ENCODE measurements around the gene INPP5K.
"Not testable (repeated sequence)": the region's sequence is repeated elsewhere in the genome, so short reads cannot be mapped to it uniquely, and the experiment has no call there.

INPP5K gene

DNA sequence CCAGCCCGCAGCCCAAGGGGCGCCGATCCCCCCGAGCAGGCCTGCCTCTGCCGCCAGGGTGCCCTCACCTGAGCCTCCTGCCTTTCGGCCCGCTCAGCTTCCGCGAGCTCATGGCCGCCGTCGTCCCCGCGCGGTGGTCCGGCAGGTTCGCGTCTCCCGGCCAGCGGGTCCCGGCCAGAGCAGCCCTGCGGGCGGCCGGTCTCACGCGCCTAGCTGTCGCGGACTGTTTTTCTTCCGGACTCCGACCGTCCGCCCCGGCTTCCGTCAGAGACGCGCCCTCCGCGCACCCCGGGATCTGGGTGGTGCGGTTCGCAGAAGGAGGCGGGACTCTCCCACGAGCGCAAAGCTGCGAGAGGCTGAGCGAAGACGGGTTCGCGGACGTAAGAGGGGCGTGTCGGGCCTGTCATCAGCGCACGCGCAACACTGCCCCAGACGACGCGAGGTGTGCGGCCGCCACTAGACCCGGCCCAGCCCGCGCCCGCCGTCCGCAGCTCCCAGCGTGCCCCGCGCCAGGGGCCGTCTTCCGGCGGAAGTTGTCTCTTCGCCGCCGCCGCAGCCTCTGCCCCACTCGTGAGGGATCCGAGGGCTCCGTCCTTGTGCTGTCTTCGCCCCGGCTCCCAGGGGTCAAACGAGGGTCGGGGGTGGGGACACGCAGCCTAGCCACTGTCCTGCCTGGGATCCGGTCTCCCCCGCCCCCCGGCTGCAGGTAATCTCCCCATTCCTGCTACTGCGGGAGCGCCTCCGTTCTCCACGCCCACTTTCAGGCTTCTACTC, at the start of gene INPP5K:
INPP5K (minus strand) TSS at position 225 of the 774 bp plus-strand sequence; CDS start at position 112, 113 bp downstream.
- peak; percentile 99 for DNase-seq (ENCODE audit: low spot score)

DNA sequence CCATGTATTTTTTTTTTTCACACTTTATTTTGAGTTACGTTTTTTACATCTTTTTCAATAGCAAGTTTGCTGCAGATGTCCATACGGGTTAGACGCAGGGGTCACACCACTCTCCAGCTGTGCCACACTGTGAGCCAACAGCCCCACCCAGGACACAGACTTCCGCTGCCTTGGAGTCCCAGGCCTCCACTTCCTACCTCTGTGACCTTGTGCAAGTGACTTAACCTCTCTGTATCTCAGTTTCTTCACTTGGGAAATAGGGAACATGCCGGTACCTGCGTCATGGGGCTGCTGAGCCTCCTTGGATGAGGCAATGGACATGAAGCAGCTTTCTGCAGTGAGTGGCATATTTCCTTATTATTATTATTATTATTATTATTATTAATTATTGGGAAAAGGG, 49.5 kb upstream of the INPP5K start:
- no peak for DNase-seq (ENCODE audit: low spot score)

DNA sequence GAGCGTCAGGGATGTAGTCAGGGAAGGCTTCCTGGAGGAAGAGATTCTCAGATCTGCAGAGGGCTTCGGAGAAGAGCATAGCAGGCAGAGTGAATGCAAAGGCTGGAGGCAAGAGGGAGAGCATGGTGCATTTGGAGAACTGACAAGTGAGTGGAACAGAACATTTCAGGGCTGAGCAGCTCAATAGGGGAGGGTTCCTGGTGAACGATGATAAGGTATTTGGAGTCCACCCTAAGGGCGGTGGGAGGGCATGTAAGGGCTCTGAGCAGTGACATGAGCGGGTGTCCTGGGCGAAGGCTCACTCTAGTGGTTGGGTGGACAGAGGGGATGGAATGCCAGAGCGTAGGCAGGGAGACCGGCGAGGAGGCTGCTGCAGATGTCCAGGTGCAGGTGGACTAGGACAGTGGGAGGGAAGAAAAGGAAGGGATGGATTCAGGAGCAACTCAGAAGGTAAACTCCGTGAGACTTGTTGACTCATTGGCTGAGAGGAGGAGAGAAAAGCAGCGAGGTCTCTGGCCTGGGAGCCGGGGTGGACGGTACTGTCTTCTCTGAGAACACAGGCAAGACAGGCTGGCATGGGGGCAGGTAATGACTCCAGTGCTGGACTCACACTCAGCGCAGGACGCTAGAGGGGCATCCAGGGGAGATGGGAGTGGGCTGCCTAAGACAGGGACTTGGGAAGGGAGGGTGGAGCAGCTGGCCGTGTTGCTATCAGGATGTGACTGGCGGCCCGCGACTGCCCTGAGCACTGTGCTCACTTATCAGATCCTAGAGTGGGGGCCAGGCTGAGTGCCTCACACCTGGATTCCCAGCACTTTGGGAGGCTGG, 47.6 kb upstream of the INPP5K start:
- no peak for DNase-seq (ENCODE audit: low spot score)

DNA sequence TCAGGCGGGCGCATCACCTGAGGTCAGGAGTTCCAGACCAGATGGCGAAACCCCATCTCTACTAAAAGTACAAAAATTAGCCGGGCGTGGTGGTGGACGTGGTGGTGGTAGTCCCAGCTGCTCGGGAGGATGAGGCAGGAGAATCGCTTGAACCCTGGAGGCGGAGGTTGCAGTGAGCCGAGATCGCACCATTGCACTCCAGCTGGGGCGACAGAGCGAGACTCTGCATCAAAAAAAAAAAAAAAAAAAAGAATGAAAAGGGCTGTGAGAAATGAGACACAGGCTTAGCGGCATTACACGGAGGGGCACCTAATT, 47.0 kb upstream of the INPP5K start:
- not testable (repeated sequence) for DNase-seq (ENCODE audit: low spot score)

DNA sequence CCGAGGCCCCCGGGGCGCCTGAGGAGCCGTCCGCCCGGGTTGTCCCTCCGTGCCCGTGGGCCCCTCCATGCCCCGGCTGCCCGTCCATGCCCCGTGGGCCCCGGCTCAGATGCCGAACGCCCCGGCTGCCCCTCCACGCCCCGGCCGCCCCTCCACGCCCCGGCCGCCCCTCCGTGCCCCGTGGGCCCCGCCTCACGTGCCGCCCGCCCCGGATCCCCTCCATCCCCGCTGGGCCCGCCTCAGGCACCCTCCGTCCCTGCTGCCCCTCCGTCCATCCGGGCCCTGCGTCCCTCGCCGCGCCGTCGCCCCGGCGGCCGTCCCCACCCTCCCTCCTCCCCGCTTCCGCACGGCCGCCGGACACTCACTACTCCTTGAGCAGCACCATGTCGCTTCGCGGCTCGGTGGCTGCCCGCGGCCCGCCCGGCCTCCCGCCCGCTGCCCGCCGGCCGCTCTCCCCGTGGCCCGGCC, 45.8 kb upstream of the INPP5K start:
- no peak for DNase-seq (ENCODE audit: low spot score)

DNA sequence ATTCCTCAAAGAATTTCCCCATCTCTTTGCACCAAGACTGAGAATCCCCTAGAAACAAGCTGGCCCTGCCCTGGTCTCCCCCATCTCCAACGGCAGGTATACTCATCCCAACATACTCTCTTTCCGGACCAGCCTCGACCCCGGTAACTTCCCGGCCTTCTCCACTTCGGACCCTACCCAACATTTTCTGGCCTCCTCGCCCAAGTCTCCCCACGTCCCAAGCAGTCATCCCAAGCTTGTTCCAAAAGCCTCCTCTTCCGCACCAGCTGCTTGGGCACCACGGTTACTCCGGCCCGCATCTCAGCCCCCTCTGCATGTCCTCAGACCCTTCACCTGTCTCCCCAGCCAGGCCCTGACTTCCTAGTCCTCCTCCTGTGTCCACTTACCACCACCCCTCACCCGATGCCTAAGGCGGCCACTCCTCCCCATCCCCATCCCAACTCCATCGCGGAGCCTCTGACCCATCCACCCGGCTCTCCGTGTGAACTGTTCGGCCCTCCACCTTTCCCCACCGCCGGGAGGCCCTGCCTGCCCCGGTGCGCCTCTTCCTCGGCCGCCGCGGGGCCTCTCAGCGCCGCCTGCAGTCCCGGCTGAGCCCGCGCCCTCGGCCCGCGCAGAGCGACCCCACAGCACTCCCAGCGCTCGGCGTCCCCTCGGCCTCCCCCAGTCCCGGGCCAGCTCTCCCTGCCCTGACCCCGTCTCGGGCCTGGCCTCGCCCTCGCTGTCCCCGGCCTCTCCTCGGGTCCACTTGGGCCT, 45.2 kb upstream of the INPP5K start:
- DNase-seq (ENCODE audit: low spot score) = no peak

DNA sequence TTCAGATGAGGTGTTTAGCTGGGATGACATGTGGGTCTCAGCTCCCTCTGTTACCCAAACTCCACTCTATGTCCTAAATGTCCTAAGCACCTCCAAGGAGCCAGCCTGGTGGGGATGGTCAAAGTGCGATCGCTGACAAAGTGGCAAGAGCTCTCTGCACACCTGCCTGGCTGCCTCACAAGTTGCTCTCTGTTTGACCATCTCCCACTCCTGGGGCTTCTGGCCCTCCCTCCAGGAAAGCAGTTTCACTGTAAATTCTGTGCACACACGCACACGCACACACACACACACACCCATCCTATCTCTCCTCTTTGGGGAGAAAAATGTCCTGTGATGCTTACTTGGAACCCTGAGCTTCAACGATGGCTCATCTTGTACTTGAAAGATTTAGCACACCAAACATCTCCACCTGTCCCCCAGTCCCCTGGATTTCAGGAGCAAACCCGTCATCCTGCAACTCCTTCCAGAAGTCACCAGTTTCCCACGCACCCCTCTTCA, 44.5 kb upstream of the INPP5K start:
- no peak for DNase-seq (ENCODE audit: low spot score)

DNA sequence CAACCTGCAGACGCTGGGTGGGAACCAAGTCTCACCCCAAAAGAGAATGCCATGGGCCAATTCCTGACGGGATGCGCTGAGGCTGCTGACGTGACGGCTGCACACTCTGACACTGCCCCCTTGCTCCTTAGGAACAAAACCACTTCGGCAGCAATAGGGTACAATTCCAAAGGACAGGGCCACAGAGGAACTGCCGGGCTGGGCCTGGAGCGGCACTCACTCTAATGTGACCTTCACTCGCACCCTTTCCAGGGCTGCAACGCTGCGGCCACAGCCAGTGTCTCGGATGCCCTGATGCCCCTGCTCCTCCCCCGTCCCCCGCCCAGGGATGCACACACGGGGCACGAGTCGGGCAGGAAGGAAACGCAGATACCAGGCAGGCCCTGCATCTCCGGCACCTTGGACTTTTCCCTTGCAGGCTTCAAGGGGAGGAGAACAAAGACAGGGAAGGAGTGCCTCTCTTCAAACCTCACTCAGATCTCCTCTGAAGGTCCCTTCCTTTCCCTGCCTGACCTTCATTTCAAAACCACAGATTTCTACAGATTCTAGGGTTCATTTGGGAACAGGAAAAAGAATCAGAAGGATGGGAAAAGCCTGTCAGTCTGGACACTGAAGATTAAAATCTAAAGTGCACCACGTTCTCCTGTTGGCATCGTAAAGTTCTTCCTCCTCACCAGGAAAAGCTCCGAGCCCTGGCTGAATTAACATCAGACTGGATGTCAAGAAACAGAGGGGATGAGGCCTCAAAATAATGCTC, 43.9 kb upstream of the INPP5K start:
- no peak for DNase-seq (ENCODE audit: low spot score)

DNA sequence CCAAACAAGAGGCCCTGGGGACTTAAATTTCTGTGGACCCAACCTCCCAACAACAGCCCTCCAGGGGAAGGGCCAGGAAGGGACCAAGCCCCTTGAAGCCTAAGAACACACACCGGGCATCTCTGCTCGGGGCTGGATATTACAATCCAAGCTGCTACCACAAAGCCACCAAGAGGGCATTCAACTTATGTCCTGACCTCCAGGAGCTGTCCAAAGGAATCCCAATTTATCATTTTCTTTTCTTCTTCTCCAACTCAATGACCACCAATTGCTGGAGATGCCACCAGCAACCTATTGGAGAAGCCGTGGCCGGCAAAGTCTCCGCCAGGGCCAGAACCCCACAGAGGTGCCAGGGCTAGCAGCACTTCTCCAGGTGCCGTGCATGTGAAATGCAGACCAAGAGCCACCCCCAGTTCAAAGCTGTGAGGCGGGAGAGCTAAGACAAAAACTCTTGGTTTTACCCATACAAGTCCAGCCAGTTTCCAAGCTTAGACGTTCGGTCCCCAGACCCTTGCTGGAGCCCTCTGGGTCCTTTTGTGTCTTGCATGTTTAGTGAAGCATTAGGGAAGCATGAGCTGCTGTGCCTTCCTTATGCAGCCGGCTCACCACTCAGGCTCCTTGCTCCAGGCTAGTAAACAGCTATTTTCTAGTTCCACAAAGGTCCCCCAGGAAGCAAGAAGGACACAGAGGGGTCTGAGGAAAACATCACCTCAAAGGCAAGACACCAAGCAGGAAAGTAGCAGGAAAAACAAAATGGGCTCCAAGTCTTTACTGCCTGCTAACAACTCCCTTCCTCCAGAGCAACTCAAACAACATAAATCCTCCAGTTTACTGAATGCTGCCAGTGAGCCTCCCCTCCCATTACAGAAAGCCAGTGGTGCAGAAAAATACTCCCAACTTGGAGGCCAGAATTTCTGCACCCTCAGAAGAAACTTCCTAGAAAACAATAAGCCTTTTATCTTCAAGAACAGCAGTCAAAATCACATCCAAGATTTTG, 42.9 kb upstream of the INPP5K start:
- no peak for DNase-seq (ENCODE audit: low spot score)

DNA sequence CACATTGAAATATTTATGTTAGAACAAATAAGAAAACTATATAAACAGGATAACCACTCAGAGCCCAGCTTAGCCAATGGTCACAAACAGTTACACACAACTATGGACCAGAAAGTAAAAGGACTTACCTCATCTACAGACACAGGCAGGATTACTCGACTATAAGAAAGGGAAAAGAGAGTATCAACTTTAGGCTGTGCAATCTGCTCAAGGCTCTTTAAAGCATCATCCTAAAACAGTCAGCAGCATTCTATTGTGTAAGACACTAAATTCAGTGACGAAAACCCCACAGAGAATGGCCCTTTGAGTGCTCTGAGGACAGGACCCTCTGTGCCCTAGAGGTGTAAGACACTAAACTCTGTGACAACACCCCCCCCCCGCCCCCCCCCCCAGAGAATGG, 42.0 kb upstream of the INPP5K start:
- no peak for DNase-seq (ENCODE audit: low spot score)

DNA sequence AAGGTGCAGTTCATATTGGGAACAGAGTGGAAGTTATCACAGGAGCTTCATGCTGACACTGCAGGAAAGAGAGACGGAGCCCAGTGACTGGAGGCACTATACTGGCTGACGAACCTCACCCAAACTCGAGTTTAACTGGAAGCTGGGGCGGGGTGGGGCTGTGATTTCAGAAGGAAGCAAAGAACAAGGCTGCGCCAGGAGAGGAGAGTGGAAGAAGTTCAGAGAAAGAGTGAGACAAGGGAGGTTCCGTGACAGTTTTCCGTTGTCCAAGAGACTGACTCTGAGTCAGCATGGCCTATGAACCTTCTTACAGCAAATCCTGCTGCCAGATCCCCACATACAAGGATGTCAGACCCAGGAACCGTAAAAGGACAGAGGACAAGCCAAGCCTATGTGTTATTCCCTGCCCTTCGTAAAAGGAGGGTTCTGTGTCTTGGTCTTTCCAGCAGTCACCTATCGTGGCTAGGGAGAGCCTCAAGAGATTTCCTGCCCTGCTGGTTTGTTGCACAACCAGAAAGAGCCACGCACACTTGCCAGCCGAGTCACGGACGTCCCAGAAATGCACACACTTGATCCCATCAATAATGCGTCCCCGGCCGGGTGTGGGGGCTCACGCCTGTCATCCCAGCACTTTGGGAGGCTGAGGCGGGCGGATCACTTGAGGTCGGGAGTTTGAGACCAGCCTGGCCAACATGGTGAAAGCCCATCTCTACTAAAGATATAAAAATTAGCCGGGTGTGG, 41.1 kb upstream of the INPP5K start:
- DNase-seq (ENCODE audit: low spot score) = no peak

DNA sequence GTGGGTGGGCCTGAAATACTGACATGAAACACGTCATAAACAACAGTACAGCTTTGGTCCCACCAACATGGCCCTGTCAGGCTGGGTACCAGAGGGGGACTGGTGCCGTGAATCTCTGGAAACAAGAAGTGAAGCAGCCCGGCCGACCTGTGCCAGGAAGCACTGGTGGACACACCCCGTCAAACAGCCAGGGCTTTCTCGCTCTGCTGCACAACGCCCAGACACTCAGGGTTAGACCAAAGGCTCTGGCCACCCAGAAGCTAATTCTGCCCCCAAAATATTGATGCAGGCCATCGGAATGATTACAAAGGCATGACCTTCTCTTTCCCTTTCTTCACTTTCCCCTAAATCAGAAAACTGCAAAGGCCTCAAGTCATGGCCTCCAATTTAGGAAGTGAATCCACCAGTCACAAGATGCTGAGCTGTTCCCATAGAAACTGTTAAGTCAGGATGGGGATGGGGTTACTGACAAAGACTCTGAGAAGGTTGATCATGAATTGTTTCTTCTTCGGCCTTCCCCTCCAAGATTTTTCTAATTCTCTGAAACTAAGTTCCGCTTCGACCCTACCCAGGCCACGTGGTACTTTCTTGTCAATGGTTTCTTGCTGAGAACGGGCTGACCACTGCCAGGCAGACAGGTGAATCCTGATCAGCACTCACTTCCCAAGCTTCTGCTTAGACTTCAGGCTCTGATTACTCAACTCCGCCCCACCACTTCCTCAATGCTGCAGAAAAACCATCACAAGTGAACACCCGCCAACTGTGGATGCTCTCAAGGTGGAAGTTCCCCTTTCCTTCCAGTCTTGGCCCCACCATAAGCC, 39.4 kb upstream of the INPP5K start:
- peak; percentile 58 for DNase-seq (ENCODE audit: low spot score)

DNA sequence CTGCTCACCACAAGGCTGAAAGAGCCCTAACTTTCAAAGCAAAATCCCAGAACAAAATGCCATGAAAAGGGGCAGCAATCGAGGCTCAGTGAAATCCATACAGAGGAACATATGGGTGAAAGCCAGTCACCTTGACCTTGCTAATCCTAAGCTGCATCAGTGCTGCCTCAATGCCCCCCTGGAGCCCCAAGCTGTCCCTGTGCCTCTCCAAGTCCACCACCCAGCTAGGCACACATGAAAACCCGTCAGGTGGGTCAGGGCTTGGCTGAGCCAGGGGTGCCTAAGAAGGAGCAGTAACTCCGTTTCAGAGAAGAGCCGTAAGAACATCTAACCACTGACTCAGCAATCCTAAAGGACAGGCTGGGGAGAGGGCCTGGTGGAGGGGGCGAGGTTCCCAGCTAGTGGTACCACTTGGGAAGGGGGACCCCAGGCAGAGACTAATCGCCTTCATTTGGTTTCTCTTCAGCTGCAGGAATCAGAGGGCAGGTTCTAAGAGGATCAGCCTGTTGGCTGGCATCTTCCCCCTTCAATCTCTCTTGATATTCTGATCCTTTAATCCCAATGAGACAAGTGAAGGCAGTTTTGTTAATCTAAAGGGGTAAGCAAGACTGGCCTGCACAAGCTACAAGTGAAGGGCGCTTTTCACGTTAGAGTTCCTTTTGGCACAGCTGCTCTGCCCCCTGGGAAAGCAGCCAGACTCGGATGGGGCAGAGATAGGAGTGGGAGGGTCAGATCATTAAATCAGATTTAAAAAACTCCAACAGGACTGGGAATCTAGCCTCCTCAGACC, 38.5 kb upstream of the INPP5K start:
- DNase-seq (ENCODE audit: low spot score) = no peak

DNA sequence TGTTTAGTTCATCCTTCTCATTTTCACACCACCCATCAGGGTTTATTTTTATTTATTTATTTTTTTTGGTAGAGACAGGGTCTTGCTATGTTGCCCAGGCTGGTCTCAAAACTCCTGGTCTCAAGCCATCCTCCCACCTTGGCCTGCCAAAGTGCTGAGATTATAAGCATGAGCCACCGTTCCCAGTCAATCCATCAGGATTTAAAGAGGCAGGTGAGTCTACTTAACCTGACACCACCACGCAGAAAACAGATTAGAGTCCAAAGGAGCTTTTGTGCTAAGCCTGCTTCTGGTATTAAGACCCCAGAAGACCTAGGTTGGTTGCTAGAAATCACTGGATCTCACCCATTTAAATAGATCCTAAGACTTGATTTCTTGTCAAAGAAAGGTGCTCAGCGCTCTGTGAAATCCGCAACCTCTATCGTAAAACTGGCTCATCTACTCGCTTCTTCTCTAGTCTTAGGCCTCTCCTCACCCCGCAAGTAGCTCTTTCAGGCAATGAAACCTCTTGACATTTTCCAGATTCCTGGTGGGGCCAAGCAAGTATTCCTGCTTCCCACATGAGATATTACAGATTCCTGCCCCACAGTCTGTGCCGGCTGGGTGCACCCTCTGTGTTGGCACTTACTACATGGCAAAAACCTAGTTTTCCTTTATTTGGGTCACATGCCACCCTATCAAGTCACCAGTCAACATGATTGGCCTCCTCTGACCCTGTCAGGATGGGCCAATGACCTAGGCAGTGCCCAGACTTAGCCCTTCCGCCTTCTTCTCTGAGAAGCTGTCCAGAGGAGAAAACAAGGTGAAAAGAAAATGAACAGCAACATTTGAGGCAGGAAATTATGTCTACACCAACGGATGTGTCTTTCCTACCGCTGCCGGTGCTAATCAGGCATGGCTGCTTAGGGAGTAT, 37.2 kb upstream of the INPP5K start:
- DNase-seq (ENCODE audit: low spot score) = no peak

DNA sequence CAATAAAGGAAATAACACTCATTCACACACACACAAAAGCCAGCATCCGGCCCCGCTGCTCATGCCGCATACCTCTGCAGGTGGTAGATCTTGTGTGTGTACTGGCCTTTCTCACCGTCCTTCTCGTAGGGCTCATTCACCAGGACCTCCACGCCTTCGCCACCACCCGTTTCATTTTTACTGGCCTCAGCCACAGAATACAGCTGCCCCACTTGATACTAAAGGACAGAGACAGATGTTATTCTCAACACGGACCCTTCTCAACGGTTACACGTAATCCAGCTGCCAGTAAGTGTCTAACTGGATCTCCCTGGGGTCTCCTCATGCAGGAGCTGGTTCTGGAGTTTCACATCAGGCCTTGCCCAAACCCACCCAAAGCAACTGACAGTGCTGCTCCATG, 36.5 kb upstream of the INPP5K start:
- no peak for DNase-seq (ENCODE audit: low spot score)

DNA sequence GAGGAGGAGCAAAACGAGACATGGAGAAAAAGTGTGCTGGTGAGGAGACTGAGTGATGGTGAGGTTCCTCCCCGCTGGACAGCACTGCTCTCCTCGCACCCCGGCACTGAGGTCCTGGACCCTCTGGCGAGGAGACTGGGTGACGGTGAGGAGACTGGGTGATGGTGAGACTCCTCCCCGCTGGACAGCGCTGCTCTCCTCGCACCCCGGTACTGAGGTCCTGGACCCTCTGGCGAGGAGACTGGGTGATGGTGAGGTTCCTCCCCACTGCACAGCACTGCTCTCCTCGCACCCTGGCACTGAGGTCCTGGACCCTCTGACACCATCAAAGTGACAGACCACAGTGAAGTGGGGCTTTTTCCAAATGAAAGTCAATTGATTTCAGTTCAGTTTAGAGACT, 35.3 kb upstream of the INPP5K start:
- DNase-seq (ENCODE audit: low spot score) = no peak

DNA sequence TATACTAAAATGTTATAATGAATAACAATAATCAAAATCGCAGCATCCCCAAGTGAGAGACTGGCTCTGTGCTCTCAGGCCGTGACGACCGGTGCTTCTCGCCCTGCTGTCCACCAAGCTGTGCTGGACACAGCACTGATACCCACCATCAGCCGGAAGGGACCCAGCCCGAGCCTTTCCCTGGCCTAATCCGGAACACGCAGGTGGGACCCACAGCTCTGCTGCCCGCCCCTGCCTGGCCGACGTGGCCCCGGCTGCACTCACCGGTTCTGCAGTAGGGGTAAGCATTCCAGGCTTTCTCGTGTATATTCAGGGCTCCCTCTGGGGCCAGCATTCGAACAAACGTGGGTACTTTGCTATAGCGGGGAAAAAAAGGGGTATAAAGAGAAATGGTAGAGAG, 31.6 kb upstream of the INPP5K start:
- DNase-seq (ENCODE audit: low spot score) = no peak
